Non-pigmented ciliary epithelial cell (primary cell): ENCODE measurements around the gene RPS6KA5.
"Not testable (repeated sequence)": the region's sequence is repeated elsewhere in the genome, so short reads cannot be mapped to it uniquely, and the experiment has no call there.

ENCODE experiments used
- DNase-seq: peaks from one replicate; pipeline ENCODE4 v3.0.0-alpha.2; 2010; ENCODE audit warnings: low read depth

The RPS6KA5 gene

DNA sequence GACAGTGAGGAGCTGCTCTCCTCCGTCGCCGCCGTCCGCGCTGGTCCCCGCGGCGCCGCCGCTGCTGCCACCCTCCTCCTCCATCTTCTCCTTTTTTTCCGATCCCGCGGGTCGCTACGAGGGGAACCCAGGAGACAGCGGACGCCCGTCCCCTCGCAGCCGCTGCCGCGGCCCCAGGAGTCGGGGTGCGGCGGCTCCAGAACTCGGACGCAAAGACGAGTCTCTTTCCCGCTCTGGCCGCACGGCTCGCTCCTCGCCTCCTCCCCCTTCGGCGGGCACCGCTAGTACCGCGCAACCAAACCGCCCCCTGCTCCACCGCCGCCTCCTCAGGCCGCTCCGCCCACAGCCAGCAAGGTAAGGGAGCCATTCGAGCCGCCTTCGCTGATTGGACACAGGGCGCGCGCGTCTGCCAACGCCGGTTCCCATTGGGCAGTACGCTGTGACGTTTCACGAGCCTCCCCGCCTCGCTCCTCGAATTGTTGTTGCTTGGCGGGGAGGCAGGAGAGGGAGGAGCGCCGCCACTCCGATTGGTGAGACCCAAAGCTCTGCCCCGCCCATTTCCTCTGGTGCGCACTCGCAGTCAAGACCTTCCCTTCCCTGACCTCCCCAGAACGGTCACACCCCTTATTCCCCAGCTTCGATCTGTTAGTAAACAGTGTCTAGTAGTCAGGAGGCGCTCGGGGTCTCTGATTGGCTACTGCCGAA lies at the start of gene RPS6KA5:
Gene RPS6KA5, minus strand, starts transcription at position 291 of the 705 bp plus-strand sequence. Its CDS starts 207 bp downstream, at position 84.
- DNase-seq, result peak; percentile 100

DNA sequence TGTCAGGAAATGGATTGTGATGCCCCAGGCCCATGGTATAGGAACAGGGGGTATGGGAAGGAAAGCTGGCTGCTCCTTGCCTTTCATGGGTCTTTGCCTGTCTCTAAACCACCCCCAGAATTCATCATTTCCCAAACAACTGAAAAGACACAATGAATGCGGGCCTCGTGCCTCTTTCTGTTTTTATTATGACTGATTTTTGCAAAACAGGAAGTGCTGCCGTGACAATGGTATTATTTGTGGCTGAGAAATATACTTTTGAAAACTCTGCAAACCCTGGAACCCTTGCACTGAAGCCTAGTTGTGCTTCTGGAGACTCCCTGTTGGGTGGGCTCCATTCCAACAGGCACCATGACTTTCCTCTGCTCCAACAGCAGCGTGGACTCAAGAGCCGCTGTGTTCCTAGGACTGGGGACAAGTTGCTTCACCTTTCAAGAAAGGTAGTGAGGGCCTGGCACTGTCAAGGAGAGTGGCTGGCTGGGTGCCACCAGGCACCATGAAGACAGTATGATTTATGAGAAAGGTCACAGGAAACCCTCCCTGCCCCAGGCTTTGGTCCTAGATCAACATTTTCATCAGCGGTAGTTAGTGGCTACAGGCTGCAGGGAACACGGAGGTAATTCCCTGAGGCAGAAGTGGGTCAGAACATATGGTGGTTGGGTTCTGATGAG lies 48.6 kb upstream of the RPS6KA5 start:
- DNase-seq, result no peak

DNA sequence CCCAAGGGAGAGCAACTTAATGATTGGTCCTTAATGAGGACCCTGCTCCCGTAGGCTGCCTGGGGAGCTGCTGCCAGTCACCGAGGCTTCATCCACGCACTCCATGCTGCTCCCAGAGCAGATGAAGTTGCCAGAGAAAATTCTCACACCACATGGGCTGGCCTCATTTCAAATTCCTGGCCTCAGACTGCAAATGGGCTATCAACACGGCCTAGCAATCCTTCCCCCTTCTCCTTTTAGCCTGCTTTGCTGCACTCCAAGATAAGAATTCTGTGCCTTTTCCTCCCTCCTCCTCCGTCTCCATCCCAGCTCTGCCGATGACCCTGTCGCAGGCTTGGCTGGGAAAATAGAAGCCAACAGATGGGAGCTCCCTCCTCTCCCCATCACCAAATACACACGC lies 42.7 kb upstream of the RPS6KA5 start:
- no peak for DNase-seq

DNA sequence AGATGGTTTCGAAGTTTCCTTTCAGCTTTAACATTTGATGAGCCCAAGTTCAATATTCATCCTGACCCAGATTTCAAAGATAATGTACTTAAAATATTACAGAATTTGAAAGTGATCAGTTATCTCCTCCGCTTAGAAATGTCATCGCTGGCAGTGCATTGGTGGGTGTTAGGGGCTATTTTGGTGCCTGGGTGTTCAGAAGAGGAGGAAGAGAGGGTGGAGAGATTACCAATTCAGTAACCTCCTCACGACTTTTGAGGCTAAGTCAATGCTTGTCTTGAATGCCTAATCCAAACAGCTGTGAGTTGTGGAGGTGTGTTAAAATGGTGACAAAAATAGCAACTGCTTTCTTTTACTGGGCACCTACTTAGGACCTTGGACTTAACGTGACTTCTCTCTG lies 39.7 kb upstream of the RPS6KA5 start:
- no peak for DNase-seq

DNA sequence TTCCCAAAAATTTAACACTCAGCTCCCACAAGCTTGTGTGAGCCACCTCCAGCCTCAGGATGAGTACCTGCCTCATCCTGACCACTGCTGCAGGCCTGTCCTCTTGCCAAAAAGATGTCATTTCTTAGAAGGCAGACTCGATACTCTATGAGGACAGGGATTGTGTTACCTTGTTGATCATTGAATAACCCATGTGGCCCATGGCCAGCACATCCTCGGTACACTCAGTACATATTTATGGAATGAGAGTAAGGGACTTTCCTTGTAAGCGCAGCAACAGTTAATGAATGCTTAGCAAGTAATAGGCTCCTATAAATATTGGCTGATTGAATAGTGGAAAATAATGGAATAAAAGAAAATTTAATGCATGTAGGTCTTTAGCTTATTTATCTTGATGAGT lies 38.1 kb upstream of the RPS6KA5 start:
- DNase-seq, result no peak

DNA sequence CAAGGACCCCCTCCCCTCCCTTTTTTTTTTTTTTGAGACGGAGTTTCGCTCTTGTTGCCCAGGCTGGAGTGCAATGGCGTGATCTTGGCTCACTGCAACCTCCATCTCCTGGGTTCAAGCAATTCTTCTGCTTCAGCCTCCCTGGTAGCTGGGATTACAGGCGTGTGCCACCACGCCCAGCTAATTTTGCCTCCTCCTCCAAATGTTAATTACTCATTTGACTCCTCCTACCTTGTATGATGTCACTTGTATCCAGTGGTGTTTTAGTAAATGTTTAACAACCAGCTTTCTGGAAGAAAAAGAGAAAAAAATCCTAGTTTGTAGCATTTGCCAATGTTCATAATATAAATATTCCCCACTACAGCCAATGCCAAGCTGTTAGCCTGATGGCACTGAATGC lies 37.2 kb upstream of the RPS6KA5 start:
- not testable (repeated sequence) for DNase-seq

DNA sequence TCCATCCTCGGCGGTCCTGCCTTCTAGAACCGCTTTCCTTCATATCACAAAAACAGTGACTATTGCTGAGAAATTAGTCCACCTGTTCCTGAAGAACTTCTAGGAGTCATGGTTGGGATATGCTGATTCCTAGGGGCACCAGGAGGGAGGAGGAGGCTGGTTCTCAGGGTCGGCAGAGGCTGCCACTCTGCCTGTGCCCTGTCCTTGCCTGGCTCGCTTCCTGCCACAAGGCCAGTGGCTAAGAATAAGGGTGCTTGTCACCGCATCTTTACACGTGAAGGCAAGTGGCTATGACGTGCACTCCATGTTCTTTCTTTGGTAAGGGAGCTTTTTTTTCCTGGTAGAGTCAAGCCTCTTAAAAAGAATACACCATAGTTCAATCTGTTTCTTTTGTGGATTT lies 34.7 kb upstream of the RPS6KA5 start:
- DNase-seq, result no peak

DNA sequence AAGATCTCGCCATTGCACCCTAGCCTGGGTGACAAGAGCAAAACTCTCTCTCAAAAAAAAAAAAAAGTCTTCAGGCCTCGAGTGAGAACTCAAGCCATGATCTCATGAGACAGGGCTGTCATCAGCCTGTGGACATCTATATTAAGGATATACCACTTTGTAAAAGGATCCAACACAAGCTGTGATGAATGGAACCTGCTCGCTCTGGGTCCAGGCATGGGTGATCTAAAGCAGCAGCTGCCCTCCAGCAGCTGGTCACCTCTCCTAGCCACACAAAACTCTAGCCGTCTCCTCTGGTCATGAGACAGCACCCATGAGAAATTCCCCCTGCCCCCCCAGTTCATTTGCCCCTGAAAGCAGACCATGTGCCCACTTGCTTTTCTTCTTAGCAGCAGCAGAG lies 34.3 kb upstream of the RPS6KA5 start:
- DNase-seq, result no peak

DNA sequence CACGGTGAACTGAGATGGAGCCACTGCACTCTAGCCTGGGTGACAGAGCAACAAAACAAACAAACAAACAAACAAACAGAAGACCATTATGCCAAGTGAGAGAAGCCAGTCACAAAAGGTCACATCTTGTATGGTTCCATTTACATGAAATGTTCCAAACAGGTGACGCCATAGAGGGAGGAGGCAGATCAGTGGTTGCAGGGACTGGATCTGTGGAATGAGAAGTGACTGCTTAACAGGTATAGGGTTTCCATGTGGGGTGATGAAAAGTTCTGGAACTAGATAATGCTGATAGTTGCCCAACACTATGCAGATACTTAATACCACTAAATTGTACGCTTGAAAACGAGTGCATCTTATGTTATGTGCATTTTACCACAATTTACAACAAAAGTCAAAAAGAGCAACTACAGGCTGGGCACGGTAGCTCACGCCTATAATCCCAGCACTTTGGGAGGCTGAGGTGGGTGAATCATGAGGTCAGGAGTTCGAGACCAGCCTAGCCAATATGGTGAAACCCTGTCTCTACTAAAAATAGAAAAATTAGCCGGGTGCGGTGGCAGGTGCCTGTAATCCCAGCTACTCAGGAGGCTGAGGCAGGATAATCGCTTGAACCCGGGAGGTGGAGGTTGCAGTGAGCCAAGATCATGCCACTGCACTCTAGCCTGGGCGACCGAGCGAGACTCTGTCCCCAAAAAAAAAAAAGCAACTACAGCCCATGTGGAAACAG lies 33.5 kb upstream of the RPS6KA5 start:
- not testable (repeated sequence) for DNase-seq

DNA sequence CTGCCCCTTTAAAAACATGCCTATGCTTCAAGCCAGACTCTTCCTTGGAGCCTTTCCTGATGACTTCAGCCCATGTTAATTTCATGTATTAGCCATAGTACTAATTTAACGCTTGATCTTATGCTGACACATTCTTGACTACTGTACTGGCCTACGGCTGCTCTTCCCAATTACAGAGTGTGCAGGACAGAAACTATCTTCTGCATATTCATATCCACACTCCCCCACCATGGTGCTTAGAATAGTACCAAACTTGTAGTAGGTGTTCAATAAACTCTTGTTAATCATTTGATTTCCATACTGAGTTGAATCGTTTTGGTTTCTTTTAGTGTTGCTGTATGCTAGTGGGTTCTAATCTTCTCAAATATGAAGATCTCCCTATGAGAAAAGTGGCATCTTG lies 31.6 kb upstream of the RPS6KA5 start:
- no peak for DNase-seq

DNA sequence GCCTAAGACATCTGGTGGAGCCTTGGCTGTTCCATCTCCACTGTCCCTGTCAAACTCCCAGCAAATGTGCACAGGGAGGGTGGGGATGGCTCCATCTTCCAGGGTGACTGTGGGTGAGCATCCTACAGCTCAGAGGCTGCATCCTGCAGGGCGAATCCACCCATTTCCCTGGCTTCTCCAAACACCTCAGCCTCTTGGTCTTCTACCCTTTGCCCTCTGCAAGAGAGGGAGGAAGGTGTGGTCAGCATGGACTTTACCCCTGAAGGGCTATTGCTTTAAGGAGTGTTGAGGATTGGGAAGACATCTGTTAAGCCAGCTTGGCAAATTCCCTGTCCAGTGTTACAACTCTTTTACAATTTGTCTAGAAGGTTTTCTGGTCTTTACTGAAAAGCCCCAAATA lies 30.3 kb upstream of the RPS6KA5 start:
- DNase-seq, result no peak

DNA sequence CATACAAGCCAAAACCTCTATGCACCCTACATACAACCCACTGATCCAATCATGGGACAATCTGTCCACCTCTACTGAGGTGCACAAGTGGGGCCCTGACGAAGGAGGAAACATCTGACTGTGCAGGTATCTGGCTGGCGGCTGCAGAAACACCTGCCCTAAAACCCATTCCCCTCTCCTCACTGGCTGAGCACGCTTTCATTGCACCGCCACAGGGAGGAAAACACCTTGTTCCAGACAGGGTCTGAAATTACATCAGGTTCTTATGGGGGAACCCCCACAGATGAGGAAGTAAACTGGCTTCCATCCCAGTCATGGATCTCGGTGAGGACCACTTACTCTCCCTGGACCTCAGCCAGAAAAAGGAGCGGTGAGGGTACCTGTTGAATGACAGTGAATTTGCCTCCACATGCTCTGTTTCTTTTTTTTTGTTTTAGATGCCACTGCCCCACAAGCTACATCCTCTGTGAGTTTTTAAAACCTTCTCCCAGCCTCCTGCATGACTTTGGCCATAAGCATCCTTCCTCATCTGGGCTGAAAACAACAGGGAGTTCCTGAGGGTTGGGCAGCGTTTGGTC lies 29.6 kb upstream of the RPS6KA5 start:
- DNase-seq, result no peak

DNA sequence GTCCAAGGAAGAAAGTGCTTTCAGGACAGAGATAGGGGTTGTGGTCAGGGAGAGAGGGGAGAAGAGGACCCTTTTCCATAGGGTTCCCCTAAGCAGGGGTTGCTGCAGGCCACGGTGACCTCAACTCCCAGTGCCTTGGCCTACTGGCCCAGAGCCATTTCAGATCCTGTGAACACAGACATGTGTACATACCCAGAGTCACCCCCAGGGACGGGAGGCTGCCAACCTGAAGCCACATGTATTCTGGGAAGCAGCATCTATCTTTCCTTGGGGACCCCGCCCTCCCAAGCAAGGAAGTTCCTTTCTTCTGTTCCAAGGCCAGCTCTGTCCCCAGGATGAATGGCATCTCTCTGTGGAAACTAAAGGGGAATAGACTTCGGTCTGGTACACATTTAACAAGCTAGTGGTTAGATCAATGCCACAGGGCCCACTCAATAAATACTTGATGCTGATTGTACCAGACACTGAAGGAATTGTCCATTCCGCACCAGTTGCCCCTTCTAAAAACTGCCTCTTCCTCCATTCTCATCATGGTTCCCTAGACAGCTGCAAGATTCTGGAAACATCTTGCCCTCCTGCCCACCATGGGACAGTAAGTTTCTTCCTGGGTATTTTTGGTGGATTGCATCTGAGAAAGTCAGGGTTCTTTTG lies 28.3 kb upstream of the RPS6KA5 start:
- DNase-seq, result no peak

DNA sequence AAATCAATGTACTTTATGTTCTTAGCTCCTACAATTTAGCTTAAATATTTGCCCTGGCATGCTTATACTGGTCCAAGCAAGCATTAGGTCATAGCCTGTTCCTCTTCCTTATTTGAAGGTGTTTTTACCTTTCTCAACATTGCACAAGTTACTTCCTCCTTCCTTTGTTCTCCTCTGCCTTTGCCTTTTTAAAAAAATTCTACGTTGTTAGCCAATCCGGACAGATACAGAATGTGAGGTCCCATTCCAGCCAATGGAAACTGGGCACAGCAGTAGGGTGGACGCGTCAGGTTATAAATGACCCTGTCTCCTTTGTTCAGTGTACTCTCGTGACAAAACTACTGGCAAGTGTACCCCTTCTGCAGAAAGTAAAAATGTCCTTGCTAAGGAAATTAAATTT lies 27.0 kb upstream of the RPS6KA5 start:
- DNase-seq, result not testable (repeated sequence)

DNA sequence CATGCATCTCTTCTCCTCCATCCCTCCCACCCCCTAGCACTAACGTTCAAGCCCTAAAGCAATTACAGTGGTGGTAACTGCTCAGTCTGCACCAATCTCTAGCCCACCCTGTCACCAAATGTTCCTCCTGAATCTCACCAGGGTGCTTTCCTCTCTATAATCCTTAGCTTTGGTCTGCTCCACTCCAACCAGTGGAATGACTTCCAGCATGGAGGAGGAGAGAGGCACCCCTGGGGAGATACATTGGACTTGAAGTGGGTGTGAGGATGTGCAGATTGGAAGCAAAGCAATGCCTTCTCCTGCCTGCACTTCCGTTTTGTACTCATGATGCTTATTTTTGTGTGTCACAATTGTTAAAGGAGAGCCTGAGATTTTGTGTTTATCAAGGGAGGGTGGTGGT lies 24.1 kb upstream of the RPS6KA5 start:
- no peak for DNase-seq

DNA sequence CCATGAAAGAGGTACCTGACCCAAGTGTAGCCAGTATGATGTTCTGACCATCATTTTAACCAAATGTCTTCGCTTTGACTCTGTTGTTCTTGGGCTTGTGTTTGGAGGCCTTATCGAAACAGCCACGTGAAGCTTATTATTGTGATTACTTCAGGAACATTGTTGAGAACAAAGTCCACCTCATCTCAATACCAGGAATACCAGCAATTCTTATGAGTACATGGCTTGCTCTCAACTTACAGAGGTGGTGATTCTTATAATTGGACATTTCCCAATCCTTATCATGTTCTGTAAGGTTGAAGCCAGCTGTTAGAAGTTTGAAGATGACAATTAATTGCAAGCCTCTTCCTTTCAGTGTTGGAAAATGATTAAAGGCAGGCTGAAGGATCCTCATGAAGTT lies 21.8 kb upstream of the RPS6KA5 start:
- no peak for DNase-seq

DNA sequence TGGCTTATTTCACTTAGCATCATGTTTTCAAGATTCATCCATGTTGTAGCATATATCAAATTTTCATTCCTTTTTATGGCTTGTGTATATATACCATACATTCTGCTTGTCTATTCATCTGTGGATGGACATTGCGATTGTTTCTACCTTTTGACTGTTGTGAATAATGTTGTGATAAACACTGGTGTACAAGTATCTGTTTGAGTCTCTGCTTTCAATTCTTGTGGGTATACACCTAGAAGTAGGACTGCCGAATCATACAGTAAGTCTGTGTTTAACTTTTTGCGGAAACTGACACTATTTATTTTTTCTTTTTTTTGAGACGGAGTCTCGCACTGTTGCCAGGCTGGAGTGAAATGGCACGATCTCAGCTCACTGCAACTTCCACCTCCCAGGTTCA lies 19.6 kb upstream of the RPS6KA5 start:
- no peak for DNase-seq

DNA sequence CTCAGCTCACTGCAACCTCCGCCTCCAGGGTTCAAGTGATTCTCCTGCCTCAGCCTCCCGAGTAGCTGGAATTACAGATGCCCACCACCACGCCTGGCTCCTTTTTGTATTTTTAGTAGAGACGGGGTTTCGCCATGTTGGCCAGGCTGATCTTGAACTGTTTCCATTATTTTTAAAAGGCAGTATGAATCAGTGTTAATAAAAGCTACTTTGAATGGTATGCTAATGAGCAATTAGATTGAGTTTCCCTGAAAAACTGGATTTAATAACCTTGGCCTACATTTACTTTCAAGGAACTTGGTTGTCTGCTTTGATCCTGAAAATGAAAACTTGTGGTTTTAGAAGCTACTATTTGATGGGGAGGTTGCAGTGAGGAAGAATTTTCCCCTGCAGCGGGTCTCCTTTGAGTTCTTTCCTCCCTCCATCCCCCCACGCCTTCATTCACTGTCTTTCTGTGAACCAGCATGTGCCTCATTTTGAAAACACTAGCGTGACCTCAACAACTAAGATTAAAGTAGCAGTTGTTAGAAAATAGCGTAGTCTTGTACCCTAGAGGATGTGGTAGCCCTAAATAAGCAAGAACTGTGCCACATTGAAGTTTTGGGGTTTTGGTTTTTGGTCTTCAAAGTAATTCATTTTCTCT lies 17.8 kb upstream of the RPS6KA5 start:
- no peak for DNase-seq

DNA sequence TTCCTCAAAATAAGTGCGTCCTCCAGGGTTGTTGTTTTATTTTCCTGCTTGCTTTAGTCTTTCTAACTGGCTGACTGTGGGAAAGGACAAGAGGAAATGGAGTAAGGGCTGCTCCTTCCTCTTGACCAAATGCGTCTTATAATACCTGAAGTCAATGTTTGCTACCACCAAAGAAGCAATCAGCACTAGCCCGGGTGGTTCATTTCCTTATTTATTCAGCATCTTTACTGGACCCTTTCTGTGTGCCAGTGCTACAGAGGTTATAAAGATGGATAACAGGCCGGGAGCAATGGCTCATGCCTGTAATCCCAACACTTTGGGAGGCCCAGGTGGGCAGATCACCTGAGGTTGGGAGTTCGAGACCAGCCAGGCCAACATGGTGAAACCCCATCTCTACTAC lies 15.1 kb upstream of the RPS6KA5 start:
- DNase-seq, result no peak

DNA sequence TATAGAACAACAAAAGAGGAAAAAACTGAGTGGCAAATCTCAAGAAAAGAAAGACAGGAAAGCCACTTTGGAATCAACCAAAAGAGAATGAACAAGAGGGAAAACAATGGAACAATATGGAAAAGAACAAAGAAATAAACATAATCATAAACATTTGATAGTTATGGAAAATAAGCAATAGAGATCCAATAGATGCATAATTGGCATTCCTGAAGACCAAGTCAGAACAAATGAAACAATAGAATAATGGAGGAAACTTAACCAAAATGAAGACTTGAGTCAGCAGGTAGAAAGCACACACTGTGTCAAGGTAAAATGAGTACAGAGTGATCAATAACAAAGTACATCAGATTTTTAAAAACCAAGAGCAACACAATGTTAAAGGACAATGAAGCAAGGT lies 10.1 kb upstream of the RPS6KA5 start:
- no peak for DNase-seq

DNA sequence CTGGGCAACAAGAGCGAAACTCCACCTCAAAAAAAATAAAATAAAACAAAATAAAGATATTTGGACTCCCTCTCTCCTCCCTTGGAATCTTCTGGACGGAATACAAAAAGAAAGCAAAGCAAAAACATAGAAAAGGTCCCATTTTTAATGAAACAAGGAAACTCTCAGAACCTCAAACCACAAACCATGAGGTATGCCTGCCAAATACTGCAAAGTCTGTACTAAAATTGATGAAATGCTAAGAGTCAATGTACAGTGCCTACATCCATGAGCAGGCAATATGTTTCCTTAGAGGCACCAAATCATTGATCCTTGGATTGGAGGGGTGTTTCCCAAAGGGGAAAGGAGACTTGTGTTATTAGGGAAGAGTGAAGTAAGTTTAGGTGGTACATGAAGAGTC lies 8.2 kb upstream of the RPS6KA5 start:
- no peak for DNase-seq

DNA sequence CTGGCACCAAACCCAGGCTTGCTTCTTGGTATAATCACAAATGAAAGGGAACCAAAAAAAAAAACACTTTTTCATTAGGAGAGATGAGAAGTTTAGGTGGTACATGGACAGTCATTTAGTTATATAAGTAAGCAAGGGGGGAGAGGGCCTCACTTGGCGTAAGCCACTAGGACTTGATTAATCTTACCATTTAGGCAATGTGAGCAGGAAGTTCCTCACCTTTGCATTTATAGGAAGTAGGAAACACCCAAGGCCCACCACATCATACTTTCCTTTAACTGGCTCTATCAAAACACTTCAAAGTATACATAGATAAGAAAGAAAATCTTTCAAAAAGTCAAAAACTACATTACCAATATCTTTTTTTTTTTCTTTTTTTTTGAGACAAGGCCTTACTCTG lies 6.7 kb upstream of the RPS6KA5 start:
- DNase-seq, result no peak
